Measurements from ENCODE around the gene MON1B. TPM values are rescaled to one million over a fixed set of nuclear protein-coding genes. Genes with fewer than 3 reads are reported as not detected.
A peak's percentile ranks its signal among the peaks of the same experiment; 100 is the strongest.

Gene MON1B
- total RNA-seq, 1 donor, result 10.4 TPM

DNA sequence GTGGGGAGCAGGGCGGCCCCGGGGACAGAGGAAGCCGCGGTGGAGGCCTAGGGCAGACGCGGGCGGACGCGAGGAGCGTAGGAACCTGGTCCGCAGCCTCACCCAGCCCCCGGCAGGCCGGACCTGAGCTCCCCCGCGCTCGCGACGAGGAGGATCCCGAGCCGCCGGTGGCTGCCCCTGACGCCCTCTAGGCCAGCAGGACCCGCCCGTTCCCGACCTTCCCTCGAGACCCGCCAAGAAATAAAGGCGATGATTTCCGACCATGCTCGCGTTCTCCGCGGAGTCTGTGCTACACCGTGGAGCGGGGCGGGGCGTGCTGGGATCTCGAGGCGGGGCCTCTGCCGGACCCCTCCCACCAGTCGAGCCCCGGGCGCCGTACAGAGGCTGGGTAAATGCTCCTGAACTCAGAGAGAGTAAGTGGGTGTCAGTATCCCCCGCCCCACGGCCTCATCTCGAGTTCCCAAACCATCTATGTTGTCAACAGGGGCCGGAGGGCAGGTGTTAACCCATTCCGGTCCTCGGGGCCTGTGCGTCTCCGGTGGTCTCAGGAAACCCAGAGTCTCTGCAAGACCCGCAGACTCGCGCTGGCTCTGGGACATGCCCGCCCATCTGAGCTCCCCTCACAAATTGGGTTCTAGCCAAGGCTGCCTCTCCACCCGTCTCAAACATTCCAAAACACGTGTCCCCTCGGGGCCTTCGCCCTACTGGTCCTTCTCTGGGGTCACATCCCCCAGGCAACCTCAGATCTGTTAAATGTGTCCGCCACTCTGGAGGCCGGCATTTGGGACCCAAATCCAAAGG lies 22.0 kb downstream of the MON1B start:
- peak; percentile 16 for DNase-seq (ENCODE audit: low read depth)
- TF ChIP-seq, protein P1, sequence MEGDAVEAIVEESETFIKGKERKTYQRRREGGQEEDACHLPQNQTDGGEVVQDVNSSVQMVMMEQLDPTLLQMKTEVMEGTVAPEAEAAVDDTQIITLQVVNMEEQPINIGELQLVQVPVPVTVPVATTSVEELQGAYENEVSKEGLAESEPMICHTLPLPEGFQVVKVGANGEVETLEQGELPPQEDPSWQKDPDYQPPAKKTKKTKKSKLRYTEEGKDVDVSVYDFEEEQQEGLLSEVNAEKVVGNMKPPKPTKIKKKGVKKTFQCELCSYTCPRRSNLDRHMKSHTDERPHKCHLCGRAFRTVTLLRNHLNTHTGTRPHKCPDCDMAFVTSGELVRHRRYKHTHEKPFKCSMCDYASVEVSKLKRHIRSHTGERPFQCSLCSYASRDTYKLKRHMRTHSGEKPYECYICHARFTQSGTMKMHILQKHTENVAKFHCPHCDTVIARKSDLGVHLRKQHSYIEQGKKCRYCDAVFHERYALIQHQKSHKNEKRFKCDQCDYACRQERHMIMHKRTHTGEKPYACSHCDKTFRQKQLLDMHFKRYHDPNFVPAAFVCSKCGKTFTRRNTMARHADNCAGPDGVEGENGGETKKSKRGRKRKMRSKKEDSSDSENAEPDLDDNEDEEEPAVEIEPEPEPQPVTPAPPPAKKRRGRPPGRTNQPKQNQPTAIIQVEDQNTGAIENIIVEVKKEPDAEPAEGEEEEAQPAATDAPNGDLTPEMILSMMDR (IDR thresholded peaks at IDR 0.05; ENCODE audit: insufficient read depth, low read depth, low read length), result no peak
- H3K4me3 ChIP-seq (ENCODE audit: low read depth, low read length), result peak overlapping the region; percentile 66

DNA sequence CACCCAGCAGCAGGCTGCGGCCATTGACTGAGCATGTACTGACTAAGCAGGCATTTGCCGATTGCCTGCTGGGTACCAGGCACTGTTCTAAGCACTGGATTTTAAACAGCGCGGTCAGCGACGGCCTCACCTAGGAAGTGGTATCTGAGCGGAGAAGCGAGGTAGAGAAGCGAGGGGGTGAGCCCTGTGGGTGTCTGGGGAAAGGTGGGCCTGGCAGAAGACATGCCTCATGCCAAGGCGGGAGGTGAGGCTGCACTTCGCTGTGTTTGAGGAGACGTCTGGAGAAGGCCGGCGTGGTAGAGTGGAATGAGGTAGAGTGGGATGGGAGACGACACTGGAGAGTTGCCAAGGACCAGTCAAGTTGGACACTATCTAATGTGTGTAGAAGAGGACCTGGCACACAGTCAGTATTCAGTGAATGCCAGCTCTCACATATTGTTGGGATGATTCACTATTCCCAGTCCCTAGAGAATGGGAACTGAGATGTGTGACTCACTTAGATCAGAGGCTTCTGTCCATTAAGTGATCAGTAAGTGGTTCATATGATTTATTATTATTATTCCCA lies 22.6 kb downstream of the MON1B start:
- peak; percentile 32 for DNase-seq (ENCODE audit: low read depth)
- TF ChIP-seq, protein P1 (IDR thresholded peaks at IDR 0.05; ENCODE audit: insufficient read depth, low read depth, low read length), result no peak
- H3K4me3 ChIP-seq (ENCODE audit: low read depth, low read length), result no peak overlapping the region

DNA sequence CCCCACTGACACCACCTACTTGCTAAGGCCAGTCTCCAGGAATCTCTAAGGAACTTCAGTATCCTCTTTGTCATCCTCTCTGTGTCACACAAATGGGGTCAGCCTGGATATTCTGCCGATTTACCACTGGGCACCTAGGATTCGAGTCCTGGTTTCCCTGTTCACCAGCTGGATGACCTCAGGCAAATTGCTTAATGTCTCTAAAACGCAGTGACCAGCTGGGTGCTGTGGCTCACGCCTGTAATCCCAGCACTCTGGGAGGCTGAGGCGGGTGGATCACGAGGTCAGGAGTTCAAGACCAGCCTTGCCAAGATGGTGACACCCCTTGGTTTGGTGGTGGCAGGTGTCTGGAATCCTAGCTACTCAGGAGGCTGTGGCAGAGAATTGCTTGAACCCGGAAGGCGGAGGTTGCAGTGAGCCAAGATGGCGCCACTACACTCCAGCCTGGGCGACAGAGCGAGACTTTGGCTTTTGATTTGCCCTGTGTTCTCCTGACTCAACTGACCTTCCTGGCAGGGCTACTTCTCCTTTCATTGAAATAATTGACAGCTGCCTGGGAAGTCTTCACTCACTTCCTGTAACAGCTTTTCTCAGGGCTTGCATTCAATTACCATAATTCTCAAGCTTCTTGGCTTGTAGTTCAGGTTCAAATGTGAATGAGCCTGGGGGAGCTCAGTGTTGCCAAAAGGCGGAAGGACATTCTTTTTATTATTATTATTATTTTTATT lies 23.6 kb downstream of the MON1B start:
- DNase-seq (ENCODE audit: low read depth), result no peak
- no peak overlapping the region for H3K4me3 ChIP-seq (ENCODE audit: low read depth, low read length)
- TF ChIP-seq, protein P1 (IDR thresholded peaks at IDR 0.05; ENCODE audit: insufficient read depth, low read depth, low read length), result no peak

DNA sequence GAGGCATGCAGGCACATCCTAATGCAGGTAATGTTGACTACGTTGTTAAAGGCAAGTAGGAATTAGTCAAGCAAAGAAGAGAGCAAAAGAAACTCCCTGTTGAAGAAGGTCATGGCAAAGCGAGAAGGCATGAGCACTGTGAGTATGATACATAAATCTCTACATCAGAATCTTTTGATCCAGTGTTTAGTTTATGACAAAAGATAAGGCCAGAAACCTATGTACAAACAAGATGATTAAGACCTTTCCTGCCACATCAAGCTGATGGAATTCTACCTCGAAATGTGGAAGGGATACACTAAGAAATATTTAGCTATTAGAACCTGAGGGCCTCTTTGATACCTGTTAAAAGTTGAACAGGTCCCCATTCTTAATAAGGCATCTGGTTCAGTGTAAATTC lies 28.4 kb downstream of the MON1B start:
- DNase-seq (ENCODE audit: low read depth), result peak; percentile 7
- H3K4me3 ChIP-seq (ENCODE audit: low read depth, low read length), result no peak overlapping the region
- TF ChIP-seq, protein P1 (IDR thresholded peaks at IDR 0.05; ENCODE audit: insufficient read depth, low read depth, low read length), result no peak

DNA sequence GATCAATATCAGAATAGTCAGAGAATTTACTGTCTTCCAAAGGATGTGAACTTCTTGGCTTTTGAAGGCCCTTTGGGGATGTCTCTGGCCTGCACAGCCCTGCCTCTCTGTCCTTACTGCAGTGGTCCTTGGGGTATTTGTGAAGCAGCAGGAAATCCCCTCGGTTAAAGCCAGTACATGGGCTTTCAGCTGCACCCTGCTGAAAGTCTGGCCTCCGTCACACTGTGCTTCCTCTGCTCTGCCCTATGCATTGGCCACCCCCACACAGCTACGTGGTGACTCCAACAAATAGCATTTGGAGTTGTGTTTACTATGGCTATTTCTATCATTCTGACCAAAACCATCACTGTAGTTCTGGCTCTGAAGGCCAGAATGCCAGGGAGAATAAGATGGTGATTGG lies 29.4 kb downstream of the MON1B start:
- TF ChIP-seq, protein P1 (IDR thresholded peaks at IDR 0.05; ENCODE audit: insufficient read depth, low read depth, low read length), result no peak
- no peak overlapping the region for H3K4me3 ChIP-seq (ENCODE audit: low read depth, low read length)
- DNase-seq (ENCODE audit: low read depth), result no peak

DNA sequence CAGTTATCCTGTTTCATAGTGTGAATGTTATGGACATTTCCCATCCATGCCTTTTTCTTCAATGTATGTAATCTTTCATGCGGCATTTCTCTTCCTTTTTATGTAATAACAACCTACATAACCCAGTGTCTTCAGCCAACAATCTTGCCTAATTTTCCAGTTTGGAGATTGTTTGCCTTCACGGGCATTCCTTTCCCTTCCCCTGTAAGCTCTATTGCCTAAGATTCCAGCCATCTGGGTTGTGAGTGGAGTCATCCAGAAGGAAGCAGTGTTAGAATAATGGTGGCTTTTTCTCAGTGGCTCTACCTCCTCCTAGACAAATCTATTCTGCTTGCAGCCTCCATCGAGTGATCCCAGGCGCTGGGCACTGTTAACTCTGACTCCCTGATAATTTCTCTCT lies 30.5 kb downstream of the MON1B start:
- no peak overlapping the region for H3K4me3 ChIP-seq (ENCODE audit: low read depth, low read length)
- TF ChIP-seq, protein P1 (IDR thresholded peaks at IDR 0.05; ENCODE audit: insufficient read depth, low read depth, low read length), result no peak
- DNase-seq (ENCODE audit: low read depth), result peak; percentile 73

Measured in fibroblast of villous mesenchyme (primary cell).